Memory B cell (primary cell): ENCODE data around the gene CLPTM1L.
A peak's percentile ranks its signal among the peaks of the same experiment; 100 is the strongest.

Experiments used
- ATAC-seq: fragments of 150-1000 bp; cut with Tn5 transposase; 2 replicates; pipeline ENCODE4 v1.10.0; 2021; ENCODE audit warnings: low read depth, mild to moderate bottlenecking, moderate library complexity
- DNase-seq, 2 donors: peaks; one replicate each; pipeline ENCODE4 v3.0.0; 2022; ENCODE audit warnings: low spot score in 2 of 2
- H3K27ac Mint-ChIP-seq: one replicate; pipeline ENCODE4 v1.8.0; 2022; ENCODE audit warnings: mild to moderate bottlenecking, moderate library complexity, mixed read lengths
- H3K27me3 Mint-ChIP-seq: one replicate; pipeline ENCODE4 v1.8.0; 2022; ENCODE audit warnings: mixed read lengths
- H3K36me3 Mint-ChIP-seq: one replicate; pipeline ENCODE4 v1.8.0; 2022; ENCODE audit warnings: mild to moderate bottlenecking, mixed read lengths
- H3K4me1 Mint-ChIP-seq: one replicate; pipeline ENCODE4 v1.8.0; 2022; ENCODE audit warnings: mixed read lengths
- H3K4me3 Mint-ChIP-seq: one replicate; pipeline ENCODE4 v1.8.0; 2022; ENCODE audit warnings: mild to moderate bottlenecking, moderate library complexity, mixed read lengths
- H3K9me3 Mint-ChIP-seq: one replicate; pipeline ENCODE4 v1.8.0; 2022; ENCODE audit warnings: mixed read lengths

CLPTM1L gene, protein sequence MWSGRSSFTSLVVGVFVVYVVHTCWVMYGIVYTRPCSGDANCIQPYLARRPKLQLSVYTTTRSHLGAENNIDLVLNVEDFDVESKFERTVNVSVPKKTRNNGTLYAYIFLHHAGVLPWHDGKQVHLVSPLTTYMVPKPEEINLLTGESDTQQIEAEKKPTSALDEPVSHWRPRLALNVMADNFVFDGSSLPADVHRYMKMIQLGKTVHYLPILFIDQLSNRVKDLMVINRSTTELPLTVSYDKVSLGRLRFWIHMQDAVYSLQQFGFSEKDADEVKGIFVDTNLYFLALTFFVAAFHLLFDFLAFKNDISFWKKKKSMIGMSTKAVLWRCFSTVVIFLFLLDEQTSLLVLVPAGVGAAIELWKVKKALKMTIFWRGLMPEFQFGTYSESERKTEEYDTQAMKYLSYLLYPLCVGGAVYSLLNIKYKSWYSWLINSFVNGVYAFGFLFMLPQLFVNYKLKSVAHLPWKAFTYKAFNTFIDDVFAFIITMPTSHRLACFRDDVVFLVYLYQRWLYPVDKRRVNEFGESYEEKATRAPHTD

DNA sequence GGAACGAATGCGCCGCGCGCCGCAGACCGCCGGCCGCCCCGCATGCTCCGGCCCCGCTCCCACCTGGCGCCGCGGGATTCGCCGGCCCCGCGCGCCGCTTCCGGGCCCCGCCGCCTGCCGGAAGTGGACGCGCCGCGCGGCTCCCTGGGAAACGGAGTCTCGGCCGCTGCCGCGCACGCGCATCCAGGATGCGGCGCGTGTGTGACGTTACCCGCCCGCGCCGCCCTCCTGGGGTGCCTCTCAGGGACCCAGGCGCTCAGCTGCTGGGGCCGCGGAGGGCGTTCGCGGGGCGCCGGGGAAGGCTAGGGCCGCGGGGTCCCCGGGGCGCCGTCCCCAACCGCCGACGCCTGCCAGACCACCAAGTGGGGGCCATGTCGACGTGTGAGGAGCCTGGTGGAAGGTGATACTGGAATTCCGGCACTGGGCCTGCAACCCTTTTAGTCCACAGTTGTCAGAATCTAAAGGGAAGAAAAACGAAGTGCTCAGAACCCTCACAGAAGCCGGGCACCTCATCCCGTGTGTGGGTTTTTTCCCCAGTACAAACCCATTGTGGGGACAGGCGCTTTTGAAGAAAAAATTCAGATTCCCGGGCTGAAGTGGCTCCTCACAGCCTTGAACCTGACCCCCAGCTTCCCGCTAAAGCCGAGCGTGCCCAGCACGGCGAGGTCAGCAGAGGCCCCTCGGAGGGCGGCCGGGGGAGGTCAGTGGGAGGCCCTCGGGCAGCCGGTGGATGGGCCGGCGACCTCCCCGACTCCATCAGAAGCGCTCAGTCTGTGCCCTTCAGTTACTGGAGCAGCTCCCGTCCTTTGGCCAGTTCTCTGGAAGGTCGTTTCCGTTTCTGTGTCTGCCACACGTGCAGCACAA lies at the start of gene CLPTM1L:
TSS of gene CLPTM1L (minus strand) at position 125 of the 864 bp plus-strand sequence. CDS start 258 bp downstream, outside the sequence.
- H3K4me3 Mint-ChIP-seq: peak within 1 kb of the TSS; percentile 91
- peaks cover 7% of the 10 kb centered on the region for H3K36me3 Mint-ChIP-seq
- DNase-seq: peak; percentile 81 to 83
- no peaks in the 10 kb centered on the region for H3K27me3 Mint-ChIP-seq
- no peaks in the 10 kb centered on the region for H3K9me3 Mint-ChIP-seq
- H3K27ac Mint-ChIP-seq: peak within 1 kb of the TSS; percentile 89
- peaks cover 25% of the 10 kb centered on the region for H3K4me1 Mint-ChIP-seq
- peak; percentile 95 for ATAC-seq

DNA sequence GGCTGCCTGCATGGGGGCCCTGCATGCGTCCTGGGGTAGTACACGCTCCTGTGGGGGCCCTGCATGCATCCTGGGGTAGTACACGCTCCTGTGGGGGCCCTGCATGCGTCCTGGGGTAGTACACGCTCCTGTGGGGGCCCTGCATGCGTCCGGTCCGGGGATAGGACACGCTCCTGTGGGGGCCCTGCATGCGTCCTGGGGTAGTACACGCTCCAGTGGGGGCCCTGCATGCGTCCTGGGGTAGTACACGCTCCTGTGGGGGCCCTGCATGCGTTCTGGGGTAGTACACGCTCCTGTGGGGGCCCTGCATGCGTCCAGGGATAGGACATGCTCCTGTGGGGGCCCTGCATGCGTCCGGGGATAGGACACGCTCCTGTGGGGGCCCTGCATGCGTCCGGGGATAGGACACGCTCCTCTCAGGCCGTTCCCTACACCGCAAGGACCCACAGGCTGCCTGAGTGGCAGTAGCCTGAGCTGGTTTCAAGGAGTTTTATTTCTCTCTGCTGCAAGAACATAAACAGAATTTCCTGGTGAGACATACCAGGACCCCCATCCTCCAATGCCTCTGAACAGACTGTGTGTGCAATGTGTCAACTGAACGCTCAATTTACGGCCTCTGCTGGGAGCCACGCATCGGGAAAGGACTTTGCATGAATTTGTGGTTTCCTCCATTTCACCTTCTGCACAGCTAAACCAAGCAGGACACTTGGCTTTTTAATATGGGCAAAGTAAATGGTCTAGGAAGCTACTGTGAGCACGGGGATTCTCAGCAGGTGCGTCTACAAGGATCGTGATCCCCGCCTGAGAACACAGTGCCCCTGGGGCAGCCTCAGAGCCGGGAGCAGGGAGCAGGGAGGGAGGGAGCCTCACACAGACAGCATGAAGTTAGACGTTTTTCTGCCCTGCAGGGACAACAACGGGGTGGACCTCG lies 48.9 kb upstream of the CLPTM1L start:
- ATAC-seq: no peak
- no peak for DNase-seq
- no peak overlapping the region for H3K27ac Mint-ChIP-seq
- no peaks in the 10 kb centered on the region for H3K36me3 Mint-ChIP-seq
- H3K4me1 Mint-ChIP-seq: peaks cover 4% of the 10 kb centered on the region
- no peak overlapping the region for H3K4me3 Mint-ChIP-seq
- peaks cover 4% of the 10 kb centered on the region for H3K9me3 Mint-ChIP-seq
- H3K27me3 Mint-ChIP-seq: peaks cover 30% of the 10 kb centered on the region

DNA sequence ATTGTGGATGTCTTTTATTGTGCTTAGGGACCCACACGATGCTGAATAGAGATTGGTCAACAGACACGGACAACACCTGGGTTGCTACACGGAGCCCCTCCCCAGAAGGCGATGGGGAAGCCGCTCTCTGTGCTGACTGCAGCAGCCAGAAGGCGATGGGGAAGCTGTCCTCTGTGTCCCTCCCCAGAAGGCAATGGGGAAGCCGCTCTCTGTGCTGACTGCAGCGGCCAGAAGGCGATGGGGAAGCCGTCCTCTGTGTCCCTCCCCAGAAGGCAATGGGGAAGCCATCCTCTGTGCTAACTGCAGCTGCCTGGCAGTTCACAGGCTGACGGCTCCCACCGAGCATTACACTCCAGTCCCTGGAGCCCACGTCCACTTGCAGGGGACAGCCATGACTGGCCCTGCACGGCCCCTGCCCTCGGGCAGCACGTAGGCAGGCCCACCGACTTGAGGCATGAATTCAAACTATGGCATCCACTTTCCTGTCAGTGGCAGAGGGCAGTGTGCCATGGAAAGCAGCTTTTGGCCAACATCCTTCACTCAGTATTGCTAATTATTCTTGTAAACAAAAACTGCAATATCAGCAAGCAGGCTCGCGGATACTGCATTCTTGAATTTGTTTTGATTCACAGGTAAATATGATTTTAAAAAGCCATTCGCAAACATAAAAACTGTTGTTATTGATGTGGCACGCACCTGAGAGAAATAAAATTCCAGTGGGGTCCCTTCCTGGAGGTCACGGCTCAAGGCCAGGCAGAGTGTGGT lies 48.1 kb upstream of the CLPTM1L start:
- H3K9me3 Mint-ChIP-seq: peaks cover 7% of the 10 kb centered on the region
- DNase-seq (no peak), ATAC-seq (no peak)
- no peak overlapping the region for H3K27ac Mint-ChIP-seq
- H3K27me3 Mint-ChIP-seq: peaks cover 37% of the 10 kb centered on the region
- no peak overlapping the region for H3K4me3 Mint-ChIP-seq
- no peaks in the 10 kb centered on the region for H3K36me3 Mint-ChIP-seq
- H3K4me1 Mint-ChIP-seq: peaks cover 10% of the 10 kb centered on the region

DNA sequence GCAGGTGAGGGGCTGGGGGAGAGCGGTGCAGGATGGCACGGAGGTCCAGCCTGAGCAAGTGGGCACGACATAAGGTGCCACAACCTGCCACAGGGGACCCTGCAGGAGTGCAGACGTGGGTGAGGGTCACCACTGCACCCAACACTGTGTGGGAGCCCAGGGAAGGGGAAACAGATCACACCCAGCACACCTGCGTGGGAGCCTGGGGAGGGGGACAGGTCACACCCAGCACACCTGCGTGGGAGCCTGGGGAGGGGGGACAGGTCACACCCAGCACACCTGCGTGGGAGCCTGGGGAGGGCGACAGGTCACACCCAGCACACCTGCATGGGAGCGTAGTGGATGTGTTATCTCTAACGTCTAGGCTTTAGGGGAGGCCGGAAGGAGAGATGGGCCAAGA lies 47.4 kb upstream of the CLPTM1L start:
- ATAC-seq (no peak), DNase-seq (no peak)
- Mint-ChIP-seq H3K27me3 (peaks cover 37% of the 10 kb centered on the region), H3K9me3 (peaks cover 7% of the 10 kb centered on the region), H3K36me3 (no peaks in the 10 kb centered on the region), H3K27ac (no peak overlapping the region), H3K4me3 (no peak overlapping the region), H3K4me1 (peaks cover 10% of the 10 kb centered on the region)

DNA sequence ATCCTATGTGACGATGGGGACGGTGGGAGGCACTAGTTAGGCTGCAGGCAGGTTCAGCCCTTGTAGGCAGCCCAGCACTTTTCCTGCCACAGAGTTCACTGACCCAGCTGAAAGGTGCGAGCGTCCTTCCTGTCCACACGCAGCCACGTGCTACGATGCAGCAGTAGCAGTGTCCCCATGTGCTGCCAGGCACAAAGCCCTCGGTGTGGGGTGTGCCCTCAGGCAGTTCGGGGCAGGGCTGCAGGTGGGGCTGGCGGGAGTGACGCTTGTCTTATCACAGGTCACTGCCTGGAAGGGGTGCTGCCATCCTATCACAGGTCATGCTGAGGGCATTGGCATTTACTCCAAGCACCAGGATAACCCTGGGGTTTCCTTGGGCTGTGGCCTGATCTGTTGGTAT lies 46.8 kb upstream of the CLPTM1L start:
- Mint-ChIP-seq H3K4me3 (no peak overlapping the region), H3K27ac (no peak overlapping the region), H3K27me3 (peaks cover 37% of the 10 kb centered on the region), H3K36me3 (no peaks in the 10 kb centered on the region), H3K4me1 (peaks cover 15% of the 10 kb centered on the region), H3K9me3 (peaks cover 7% of the 10 kb centered on the region)
- DNase-seq: no peak
- ATAC-seq: no peak

DNA sequence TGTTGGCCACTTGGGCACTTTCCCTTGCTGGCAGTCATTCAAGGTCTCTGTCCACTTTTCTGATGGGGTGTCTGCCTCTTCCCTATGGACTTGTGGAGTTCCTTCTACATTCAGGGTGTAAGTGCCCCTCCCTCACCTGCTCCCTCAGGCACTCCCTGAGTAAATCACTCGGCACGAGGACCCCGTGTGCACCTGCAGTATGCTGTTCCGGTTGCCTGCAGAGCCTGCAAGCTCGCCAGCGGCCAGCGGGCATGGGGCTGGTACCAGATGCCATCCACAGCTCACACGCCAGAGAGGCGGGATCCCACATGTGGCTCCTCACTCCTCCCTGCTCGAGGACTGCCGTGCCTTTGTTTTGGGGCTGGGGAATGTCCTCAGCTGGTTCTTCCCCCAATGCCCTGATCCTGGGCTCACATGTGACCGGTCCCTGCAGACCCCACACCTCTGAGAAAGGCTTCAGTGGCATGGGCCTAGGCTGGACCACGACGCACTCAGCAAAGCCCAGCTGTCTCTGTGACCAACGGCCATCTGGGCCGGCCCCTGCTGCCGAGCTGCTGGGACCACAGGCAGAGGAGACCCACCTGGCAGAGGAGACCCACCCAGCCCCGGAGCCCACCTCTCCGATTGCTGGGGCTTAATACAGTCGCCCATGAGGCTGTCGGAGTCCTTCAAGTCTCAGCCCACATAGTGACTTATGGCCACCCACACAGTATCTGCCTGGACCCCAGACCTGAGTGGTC lies 46.1 kb upstream of the CLPTM1L start:
- peaks cover 7% of the 10 kb centered on the region for H3K9me3 Mint-ChIP-seq
- DNase-seq (no peak), ATAC-seq (no peak)
- H3K27me3 Mint-ChIP-seq: peaks cover 34% of the 10 kb centered on the region
- no peak overlapping the region for H3K4me3 Mint-ChIP-seq
- H3K4me1 Mint-ChIP-seq: peaks cover 17% of the 10 kb centered on the region
- H3K27ac Mint-ChIP-seq: no peak overlapping the region
- H3K36me3 Mint-ChIP-seq: no peaks in the 10 kb centered on the region

DNA sequence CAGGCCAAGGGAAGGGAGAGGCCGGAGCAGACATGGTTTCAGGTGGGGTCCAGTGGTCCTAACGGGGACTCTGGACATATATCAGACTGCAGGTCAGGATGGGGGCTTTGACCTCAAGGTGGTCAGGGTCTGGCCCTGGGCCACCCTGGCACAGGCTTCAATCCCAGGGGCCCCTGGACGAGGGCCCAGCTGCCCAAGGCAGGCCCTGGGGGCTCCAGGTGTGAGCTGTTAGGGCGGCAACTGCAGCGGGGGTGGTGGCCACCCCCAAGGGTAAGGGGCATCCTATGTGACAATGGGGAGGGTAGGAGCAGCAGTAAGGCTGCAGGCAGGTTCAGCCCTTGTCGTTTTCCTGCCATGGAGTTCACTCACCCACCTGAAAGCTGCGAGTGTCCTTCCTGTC lies 45.4 kb upstream of the CLPTM1L start:
- ATAC-seq (no peak), DNase-seq (no peak)
- Mint-ChIP-seq H3K27ac (no peak overlapping the region), H3K4me3 (no peak overlapping the region), H3K27me3 (peaks cover 31% of the 10 kb centered on the region), H3K9me3 (peaks cover 7% of the 10 kb centered on the region), H3K4me1 (peaks cover 20% of the 10 kb centered on the region), H3K36me3 (no peaks in the 10 kb centered on the region)

DNA sequence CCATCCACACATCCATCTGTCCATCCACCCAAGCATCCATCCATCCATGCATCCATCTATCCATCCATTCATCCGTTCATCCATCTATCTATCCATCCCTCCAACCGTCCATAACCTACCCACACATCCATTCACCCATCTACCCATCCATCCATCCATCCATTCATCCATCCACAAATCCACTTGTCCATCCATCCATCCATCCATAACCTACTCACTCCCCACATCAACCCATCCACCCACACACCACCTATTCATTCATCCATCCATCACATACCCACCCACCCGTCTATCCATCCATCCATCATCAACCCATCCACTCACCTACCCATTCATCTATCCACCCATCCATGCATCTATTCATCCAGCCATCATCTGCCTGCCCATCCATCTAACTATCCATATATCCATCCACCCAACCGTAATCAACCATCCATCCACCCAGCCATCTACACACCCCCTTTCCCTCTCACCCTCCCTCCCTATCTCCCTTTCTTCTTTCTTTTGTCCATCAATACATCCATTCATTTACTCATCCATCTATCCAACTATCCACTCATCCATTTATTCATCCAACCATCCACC lies 43.6 kb upstream of the CLPTM1L start:
- Mint-ChIP-seq H3K27me3 (peaks cover 22% of the 10 kb centered on the region), H3K4me3 (no peak overlapping the region), H3K9me3 (peaks cover 7% of the 10 kb centered on the region), H3K36me3 (no peaks in the 10 kb centered on the region), H3K27ac (no peak overlapping the region), H3K4me1 (peaks cover 21% of the 10 kb centered on the region)
- DNase-seq (no peak), ATAC-seq (no peak)

DNA sequence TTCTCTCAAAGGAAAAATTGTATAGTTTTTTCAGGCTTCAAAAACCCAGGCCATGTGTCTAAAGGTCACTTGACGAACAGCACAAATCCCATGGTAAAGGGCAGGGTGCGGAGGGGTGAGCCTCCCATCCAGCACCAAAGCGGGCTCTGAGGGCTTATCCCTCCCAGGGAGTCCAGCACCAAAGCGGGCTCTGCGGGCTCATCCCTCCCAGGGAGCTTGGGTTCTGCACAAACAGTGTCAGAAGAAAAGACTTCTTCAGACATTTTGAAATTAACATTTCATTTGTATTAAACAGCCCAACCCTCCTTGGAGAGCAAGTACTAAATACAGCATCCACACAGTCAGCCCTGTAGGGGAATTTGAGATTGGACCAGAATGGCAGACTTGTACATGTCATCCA lies 43.0 kb upstream of the CLPTM1L start:
- ATAC-seq (no peak), DNase-seq (no peak)
- Mint-ChIP-seq H3K27me3 (peaks cover 20% of the 10 kb centered on the region), H3K27ac (no peak overlapping the region), H3K36me3 (no peaks in the 10 kb centered on the region), H3K4me1 (peaks cover 21% of the 10 kb centered on the region), H3K9me3 (peaks cover 7% of the 10 kb centered on the region), H3K4me3 (no peak overlapping the region)

DNA sequence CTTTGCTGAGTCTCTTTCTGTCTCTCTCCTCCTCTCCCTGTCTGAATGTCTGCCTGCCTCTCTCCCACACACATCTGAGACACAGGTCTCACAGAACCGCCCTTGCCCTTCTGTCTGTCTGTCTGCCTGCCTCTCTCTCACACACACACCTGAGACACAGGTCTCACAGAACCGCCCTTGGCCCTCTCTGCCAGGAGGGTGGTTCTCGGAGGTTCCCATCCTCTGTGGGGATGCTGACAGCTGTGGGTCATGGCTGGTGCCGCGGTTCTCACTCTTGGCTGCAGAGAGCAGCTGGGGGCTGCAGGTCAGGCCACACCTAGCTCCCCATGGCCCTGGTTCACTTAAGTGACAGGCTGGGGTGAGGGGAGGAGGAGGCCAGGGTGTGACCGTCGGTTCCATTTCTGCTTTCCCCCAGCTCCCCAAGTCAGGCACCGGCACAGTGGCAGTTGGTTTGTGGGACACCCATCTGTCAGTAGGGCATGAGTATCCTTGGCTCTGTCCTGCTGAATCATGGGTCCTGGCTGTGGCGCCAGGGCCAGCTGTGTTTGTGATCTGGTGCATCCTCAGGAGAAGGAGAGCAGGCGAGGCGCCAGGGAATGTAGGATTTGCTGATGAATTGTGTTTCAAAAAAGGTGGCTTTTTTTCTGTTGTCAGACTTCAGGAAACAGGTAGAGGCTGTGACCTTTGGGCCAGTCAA lies 42.3 kb upstream of the CLPTM1L start:
- H3K9me3 Mint-ChIP-seq: peaks cover 7% of the 10 kb centered on the region
- H3K27me3 Mint-ChIP-seq: peaks cover 15% of the 10 kb centered on the region
- DNase-seq (peak in 1 of 2 donors; percentile 22), ATAC-seq (no peak)
- no peaks in the 10 kb centered on the region for H3K36me3 Mint-ChIP-seq
- H3K27ac Mint-ChIP-seq: peak overlapping the region; percentile 97
- H3K4me1 Mint-ChIP-seq: peaks cover 21% of the 10 kb centered on the region
- peak overlapping the region; percentile 97 for H3K4me3 Mint-ChIP-seq

DNA sequence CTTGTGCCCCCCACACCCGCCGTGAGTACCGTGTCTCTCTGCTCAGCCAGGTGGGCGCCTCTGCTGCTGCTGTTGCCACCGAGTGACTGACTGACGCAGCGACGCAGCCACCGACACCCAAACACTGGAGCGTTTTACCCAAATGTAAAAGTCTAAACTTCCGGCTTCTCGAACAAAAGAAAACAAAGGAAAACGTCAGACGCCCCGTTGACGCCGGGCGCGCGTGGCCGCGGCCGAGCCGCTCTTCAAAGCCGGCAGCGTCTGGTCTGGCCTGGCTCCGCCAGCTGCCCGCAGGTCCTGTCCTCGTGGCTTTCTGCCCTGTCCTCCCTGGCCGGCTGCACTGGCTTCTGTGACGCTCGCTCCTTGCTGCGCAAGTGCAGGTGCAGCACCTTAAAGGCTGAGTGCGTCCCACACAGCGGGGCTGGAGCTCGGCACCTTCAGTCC lies 41.4 kb upstream of the CLPTM1L start:
- Mint-ChIP-seq H3K9me3 (peaks cover 7% of the 10 kb centered on the region), H3K27ac (peak overlapping the region; percentile 97), H3K4me3 (peak overlapping the region; percentile 97), H3K27me3 (peaks cover 11% of the 10 kb centered on the region), H3K4me1 (peaks cover 24% of the 10 kb centered on the region), H3K36me3 (no peaks in the 10 kb centered on the region)
- peak in 1 of 2 donors; percentile 70 for DNase-seq
- peak; percentile 76 for ATAC-seq
